NCI-H1105 treated with DMSO at 0.1 percent for 48 hours (cell line): ENCODE data around the gene FAM227B.
"Not testable (repeated sequence)": the region's sequence is repeated elsewhere in the genome, so short reads cannot be mapped to it uniquely, and the experiment has no call there.

Source experiments
- DNase-seq: peaks from one replicate; lab custom pipeline; 2025; lab: John Stamatoyannopoulos, UW

FAM227B gene

GRCh38 chr15:49620658-49621368 is at the start of gene FAM227B, which contains the start of gene DTWD1:
TSS of gene FAM227B (minus strand) at chr15:49620818. CDS start at chr15:49615171, 5,647 bp downstream.
TSS of gene DTWD1 (plus strand) at chr15:49621048. CDS start at chr15:49625168, 4,120 bp downstream.
- peak; percentile 87 for DNase-seq

GRCh38 chr15:49669288-49669687 is 48.7 kb upstream of the FAM227B start:
- no peak for DNase-seq

- DNase-seq, result not testable (repeated sequence)
These were observed 45.9 kb upstream of the FAM227B start for GRCh38 chr15:49666486-49666885.

- DNase-seq, result no peak
These were observed 44.1 kb upstream of the FAM227B start for GRCh38 chr15:49664716-49665115.

GRCh38 chr15:49656734-49657133 is 36.1 kb upstream of the FAM227B start:
- no peak for DNase-seq

GRCh38 chr15:49652922-49653321 is 32.3 kb upstream of the FAM227B start:
- DNase-seq, result no peak

- DNase-seq, result no peak
These were observed 30.1 kb upstream of the FAM227B start for GRCh38 chr15:49650676-49651075.

- no peak for DNase-seq
These were observed 29.4 kb upstream of the FAM227B start for GRCh38 chr15:49649987-49650386.

GRCh38 chr15:49646891-49647290 is 26.3 kb upstream of the FAM227B start:
- no peak for DNase-seq

- peak; percentile 78 for DNase-seq
These were observed 25.3 kb upstream of the FAM227B start for GRCh38 chr15:49645941-49646340.

- DNase-seq, result no peak
These were observed 24.7 kb upstream of the FAM227B start for GRCh38 chr15:49645277-49645676.

- no peak for DNase-seq
These were observed 23.8 kb upstream of the FAM227B start for GRCh38 chr15:49644364-49644794.

- DNase-seq, result no peak
These were observed 17.2 kb upstream of the FAM227B start for GRCh38 chr15:49637857-49638256.

GRCh38 chr15:49628379-49628778 is 7.8 kb upstream of the FAM227B start:
- DNase-seq, result no peak

- no peak for DNase-seq
These were observed 6.8 kb upstream of the FAM227B start for GRCh38 chr15:49627407-49627877.

- DNase-seq, result no peak
These were observed 4.9 kb upstream of the FAM227B start for GRCh38 chr15:49625460-49626036.

- DNase-seq, result no peak
These were observed 3.4 kb upstream of the FAM227B start for GRCh38 chr15:49624056-49624455.

GRCh38 chr15:49622561-49622960 is 1.9 kb upstream of the FAM227B start:
- no peak for DNase-seq

GRCh38 chr15:49621887-49622286 is 1.3 kb upstream of the FAM227B start:
- no peak for DNase-seq

GRCh38 chr15:49621401-49621811 is 788 bp upstream of the FAM227B start:
- DNase-seq, result no peak

- no peak for DNase-seq
These were observed 419 bp downstream of the FAM227B start for GRCh38 chr15:49620199-49620598.

- DNase-seq, result no peak
These were observed 1.4 kb downstream of the FAM227B start for GRCh38 chr15:49619226-49619625.

GRCh38 chr15:49612240-49612639 is 8.4 kb downstream of the FAM227B start:
- DNase-seq, result not testable (repeated sequence)
